ENCODE results near the gene ELMOD3.

DNA sequence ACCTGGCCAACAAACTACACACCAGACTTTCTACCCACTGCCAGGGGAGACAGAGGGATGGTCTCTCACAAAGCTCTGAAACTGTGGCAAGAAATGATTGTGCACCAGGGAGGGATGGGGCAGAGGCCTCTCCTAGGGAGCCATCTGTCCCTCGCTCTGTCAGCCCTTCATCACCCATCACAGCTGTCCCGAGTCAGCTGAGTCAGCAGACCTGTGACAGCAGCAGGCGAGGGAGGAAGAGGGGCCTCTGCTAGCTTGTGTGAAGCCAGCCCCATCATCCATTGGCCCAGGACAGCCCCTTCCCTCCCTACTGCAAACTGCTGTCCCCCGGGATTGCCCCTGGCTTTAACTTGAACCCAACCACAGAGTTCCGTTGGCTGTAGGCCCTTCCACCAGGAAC, 69.0 kb downstream of the ELMOD3 start:
- TF ChIP-seq EP300 (IDR thresholded peaks at IDR 0.05; ENCODE audit: low read depth) (no peak), POLR2A (IDR thresholded peaks at IDR 0.05) (no peak)
- TF ChIP-seq, protein P1, sequence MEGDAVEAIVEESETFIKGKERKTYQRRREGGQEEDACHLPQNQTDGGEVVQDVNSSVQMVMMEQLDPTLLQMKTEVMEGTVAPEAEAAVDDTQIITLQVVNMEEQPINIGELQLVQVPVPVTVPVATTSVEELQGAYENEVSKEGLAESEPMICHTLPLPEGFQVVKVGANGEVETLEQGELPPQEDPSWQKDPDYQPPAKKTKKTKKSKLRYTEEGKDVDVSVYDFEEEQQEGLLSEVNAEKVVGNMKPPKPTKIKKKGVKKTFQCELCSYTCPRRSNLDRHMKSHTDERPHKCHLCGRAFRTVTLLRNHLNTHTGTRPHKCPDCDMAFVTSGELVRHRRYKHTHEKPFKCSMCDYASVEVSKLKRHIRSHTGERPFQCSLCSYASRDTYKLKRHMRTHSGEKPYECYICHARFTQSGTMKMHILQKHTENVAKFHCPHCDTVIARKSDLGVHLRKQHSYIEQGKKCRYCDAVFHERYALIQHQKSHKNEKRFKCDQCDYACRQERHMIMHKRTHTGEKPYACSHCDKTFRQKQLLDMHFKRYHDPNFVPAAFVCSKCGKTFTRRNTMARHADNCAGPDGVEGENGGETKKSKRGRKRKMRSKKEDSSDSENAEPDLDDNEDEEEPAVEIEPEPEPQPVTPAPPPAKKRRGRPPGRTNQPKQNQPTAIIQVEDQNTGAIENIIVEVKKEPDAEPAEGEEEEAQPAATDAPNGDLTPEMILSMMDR (IDR thresholded peaks at IDR 0.05), result no peak
